ENCODE measurements around the gene LEMD2.
A peak's percentile ranks its signal among the peaks of the same experiment; 100 is the strongest.
"Not testable (repeated sequence)": the region's sequence is repeated elsewhere in the genome, so short reads cannot be mapped to it uniquely, and the experiment has no call there.

LEMD2 gene

GRCh38 chr6:33788694-33789549 lies at the start of gene LEMD2:
Gene LEMD2 (minus strand): TSS chr6:33789130. CDS start chr6:33789116, 14 bp downstream.
- peak; percentile 87 for DNase-seq (ENCODE audit: low spot score)

- no peak for DNase-seq (ENCODE audit: low spot score)
Measured at GRCh38 chr6:33837971-33838665, 49.2 kb upstream of the LEMD2 start.

- no peak for DNase-seq (ENCODE audit: low spot score)
Measured at GRCh38 chr6:33836806-33837469, 48.0 kb upstream of the LEMD2 start.

- no peak for DNase-seq (ENCODE audit: low spot score)
Measured at GRCh38 chr6:33834401-33835392, 45.8 kb upstream of the LEMD2 start.

GRCh38 chr6:33833599-33833998 lies 44.7 kb upstream of the LEMD2 start:
- no peak for DNase-seq (ENCODE audit: low spot score)

GRCh38 chr6:33832831-33833230 lies 43.9 kb upstream of the LEMD2 start:
- not testable (repeated sequence) for DNase-seq (ENCODE audit: low spot score)

- DNase-seq (ENCODE audit: low spot score), result not testable (repeated sequence)
Measured at GRCh38 chr6:33831725-33832124, 42.8 kb upstream of the LEMD2 start.

- DNase-seq (ENCODE audit: low spot score), result no peak
Measured at GRCh38 chr6:33830635-33831240, 41.8 kb upstream of the LEMD2 start.

- DNase-seq (ENCODE audit: low spot score), result no peak
Measured at GRCh38 chr6:33828764-33829731, 40.1 kb upstream of the LEMD2 start.

- DNase-seq (ENCODE audit: low spot score), result no peak
Measured at GRCh38 chr6:33828452-33828763, 39.5 kb upstream of the LEMD2 start.

GRCh38 chr6:33827546-33828451 lies 38.9 kb upstream of the LEMD2 start:
- no peak for DNase-seq (ENCODE audit: low spot score)

- DNase-seq (ENCODE audit: low spot score), result no peak
Measured at GRCh38 chr6:33826537-33826936, 37.6 kb upstream of the LEMD2 start.

GRCh38 chr6:33824461-33825154 lies 35.7 kb upstream of the LEMD2 start:
- DNase-seq (ENCODE audit: low spot score), result no peak

- no peak for DNase-seq (ENCODE audit: low spot score)
Measured at GRCh38 chr6:33823806-33824205, 34.9 kb upstream of the LEMD2 start.

- no peak for DNase-seq (ENCODE audit: low spot score)
Measured at GRCh38 chr6:33822575-33823395, 33.9 kb upstream of the LEMD2 start.

GRCh38 chr6:33820784-33821520 lies 32.0 kb upstream of the LEMD2 start:
- DNase-seq (ENCODE audit: low spot score), result no peak

- DNase-seq (ENCODE audit: low spot score), result no peak
Measured at GRCh38 chr6:33820243-33820642, 31.3 kb upstream of the LEMD2 start.

All from CD4-positive, alpha-beta T cell treated with Interleukin-6 at 100 ng/mL for 8 hours (primary cell).